MG63 (cell line): ENCODE results near the gene TAL1. TPM values are rescaled to one million over a fixed set of nuclear protein-coding genes. Genes with fewer than 3 reads are reported as not detected.

Source experiments
- DNase-seq: peaks from one replicate; pipeline ENCODE4 v3.0.0-alpha.2; 2020
- H3K27me3 ChIP-seq: fragments of 250-450 bp; sonication (Bioruptor Pico); 2 replicates; pipeline ENCODE4 v1.5.1; 2020; ENCODE audit warnings: mild to moderate bottlenecking, moderate library complexity
- H3K36me3 ChIP-seq: fragments of 250-450 bp; sonication (Bioruptor Pico); 2 replicates; pipeline ENCODE4 v1.5.1; 2020; ENCODE audit warnings: mild to moderate bottlenecking, moderate library complexity
- H3K4me3 ChIP-seq: fragments of 250-450 bp; sonication (Bioruptor Pico); 2 replicates; pipeline ENCODE4 v1.5.1; 2020; ENCODE audit warnings: mild to moderate bottlenecking, moderate library complexity
- H3K9me3 ChIP-seq: fragments of 250-450 bp; sonication (Bioruptor Pico); 2 replicates; pipeline ENCODE4 v1.5.1; 2020; ENCODE audit warnings: mild to moderate bottlenecking, moderate library complexity
- total RNA-seq: library from RNA; depleted of rRNA; stranded (reverse); fragments of >200 nt; shearing (Covaris generic); gene quantifications from 2 replicates; pipeline ENCODE4 v1.2.3, GENCODE V29; 2014; ENCODE audit warnings: low replicate concordance; rRNA removed

TAL1 gene
- total RNA-seq, 1 experiment from 2014 or later, result not detected

- Histone ChIP-seq H3K36me3 (no peaks in the 10 kb centered on the region), H3K27me3 (no peaks in the 10 kb centered on the region; the same call in 1 of the 2 replicates), H3K4me3 (no peak overlapping the region), H3K9me3 (no peaks in the 10 kb centered on the region)
- no peak for DNase-seq
These were observed 59.2 kb downstream of the TAL1 start for GRCh38 chr1:47172782-47173181.

Other genes with a start within 250 kb of the TAL1 start
- gene CYP4X1, start 208.6 kb downstream of the TAL1 start, total RNA-seq, result 1.3 TPM in 1 of 2 replicates, not detected in the other
- gene CYP4Z1, start 165.0 kb downstream of the TAL1 start, total RNA-seq, result not detected in 2 replicates
- gene CYP4A22, start 94.8 kb downstream of the TAL1 start, total RNA-seq, result not detected in 2 replicates
- not detected in 2 replicates for gene PDZK1IP1, start 42.2 kb downstream of the TAL1 start, total RNA-seq
- gene STIL, start 81.9 kb upstream of the TAL1 start, total RNA-seq, result 9.6 and 14.2 TPM in 2 replicates
- 148 and 188 TPM in 2 replicates for gene CMPK1, start 101.6 kb upstream of the TAL1 start, total RNA-seq
- gene FOXE3, start 184.1 kb upstream of the TAL1 start, total RNA-seq, result not detected in 2 replicates
- 0.03 and 0.94 TPM in 2 replicates for gene FOXD2, start 205.8 kb upstream of the TAL1 start, total RNA-seq